Measurements from ENCODE around the gene THAP3. TPM values are rescaled to one million over a fixed set of nuclear protein-coding genes. Genes with fewer than 3 reads are reported as not detected.

The THAP3 gene
- total and polyA plus RNA-seq, 9 of the 15 experiments (the other 6 are each of a cell fraction or from before 2014, with no cell fraction given), result 1.9 to 31.2 (median 18.2) TPM

DNA sequence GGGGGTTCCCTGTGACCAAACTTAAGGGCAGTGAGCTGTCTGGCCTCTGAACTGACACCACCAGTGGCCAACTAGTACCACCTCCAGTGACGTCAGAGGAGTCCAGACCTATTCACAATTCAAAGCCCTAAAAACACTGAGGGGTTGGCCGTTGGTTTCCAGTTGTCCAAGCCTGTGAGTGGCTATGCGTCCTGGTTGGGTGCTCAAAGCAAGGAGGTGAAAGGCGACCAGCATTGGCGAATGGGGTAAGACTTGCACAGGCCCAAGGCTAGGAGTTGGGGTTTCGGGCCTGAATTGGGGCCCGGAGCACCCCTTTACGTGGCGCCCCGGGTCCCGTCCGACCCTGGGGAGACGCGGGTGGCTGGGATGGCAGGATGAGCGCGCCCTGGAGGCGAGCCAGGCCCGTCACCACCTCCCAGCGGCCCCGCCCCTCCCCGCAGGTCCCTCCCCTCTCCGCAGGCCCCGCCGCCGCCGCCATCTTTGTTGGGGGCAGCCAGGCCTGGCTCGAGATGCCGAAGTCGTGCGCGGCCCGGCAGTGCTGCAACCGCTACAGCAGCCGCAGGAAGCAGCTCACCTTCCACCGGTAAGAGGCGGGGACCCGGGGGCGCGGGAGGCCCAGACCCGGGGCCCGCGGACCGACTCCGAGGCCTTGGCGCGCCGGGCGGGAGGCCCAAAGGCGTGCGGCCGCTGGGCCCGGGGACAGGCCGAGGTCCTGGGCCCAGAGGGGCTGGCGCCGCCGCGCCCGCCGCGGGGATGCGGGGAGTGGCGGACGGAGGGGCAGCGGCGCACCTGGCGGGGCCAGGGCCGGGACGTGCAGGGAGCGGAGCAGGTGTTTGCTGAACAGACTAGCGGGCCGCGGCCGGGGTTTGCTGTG, at the start of gene THAP3 (continued):
- TF ChIP-seq RFX1 (IDR thresholded peaks at IDR 0.05) (no peak), MAZ (CRISPR knock-in tag; conservative IDR thresholded peaks at IDR 0.05 in 1 of 2, IDR thresholded peaks at IDR 0.05 in 1 of 2) (peak; percentile 63 to 68), ZFP36 (IDR thresholded peaks at IDR 0.05; ENCODE audit: low read depth, low read length, partially characterized antibody) (no peak), ILF3 (IDR thresholded peaks at IDR 0.05; ENCODE audit: borderline replicate concordance) (peak; percentile 94; the same call in 1 of the 2 replicates), ZNF75A (CRISPR knock-in tag; IDR thresholded peaks at IDR 0.05) (no peak), SP2 (IDR thresholded peaks at IDR 0.05; ENCODE audit: extremely low read depth, low read depth, low read length, poor library complexity, severe bottlenecking) (no peak), PHTF2 (CRISPR knock-in tag; IDR thresholded peaks at IDR 0.05) (no peak), SOX6 (IDR thresholded peaks at IDR 0.05) (peak; percentile 55), SREBF2 (CRISPR knock-in tag; IDR thresholded peaks at IDR 0.05) (no peak), POLR2G (IDR thresholded peaks at IDR 0.05; ENCODE audit: low read depth, low read length) (peak; percentile 90), ZNF583 (CRISPR knock-in tag; IDR thresholded peaks at IDR 0.05) (no peak), CREM (IDR thresholded peaks at IDR 0.05; ENCODE audit: low read depth) (peak; percentile 84), CHD2 (IDR thresholded peaks at IDR 0.05; ENCODE audit: low read depth, low read length) (no peak; the same call in 1 of the 2 replicates), CEBPG (CRISPR knock-in tag; IDR thresholded peaks at IDR 0.05) (no peak), CEBPG (tag; conservative IDR thresholded peaks at IDR 0.05 in 1 of 2, IDR thresholded peaks at IDR 0.05 in 1 of 2) (no peak), SRSF1 (IDR thresholded peaks at IDR 0.05; ENCODE audit: low read depth, low read length) (no peak)
- TF ChIP-seq, protein P1, sequence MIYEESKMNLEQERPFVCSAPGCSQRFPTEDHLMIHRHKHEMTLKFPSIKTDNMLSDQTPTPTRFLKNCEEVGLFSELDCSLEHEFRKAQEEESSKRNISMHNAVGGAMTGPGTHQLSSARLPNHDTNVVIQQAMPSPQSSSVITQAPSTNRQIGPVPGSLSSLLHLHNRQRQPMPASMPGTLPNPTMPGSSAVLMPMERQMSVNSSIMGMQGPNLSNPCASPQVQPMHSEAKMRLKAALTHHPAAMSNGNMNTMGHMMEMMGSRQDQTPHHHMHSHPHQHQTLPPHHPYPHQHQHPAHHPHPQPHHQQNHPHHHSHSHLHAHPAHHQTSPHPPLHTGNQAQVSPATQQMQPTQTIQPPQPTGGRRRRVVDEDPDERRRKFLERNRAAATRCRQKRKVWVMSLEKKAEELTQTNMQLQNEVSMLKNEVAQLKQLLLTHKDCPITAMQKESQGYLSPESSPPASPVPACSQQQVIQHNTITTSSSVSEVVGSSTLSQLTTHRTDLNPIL (CRISPR knock-in tag; IDR thresholded peaks at IDR 0.05), result no peak
- TF ChIP-seq, protein P2, sequence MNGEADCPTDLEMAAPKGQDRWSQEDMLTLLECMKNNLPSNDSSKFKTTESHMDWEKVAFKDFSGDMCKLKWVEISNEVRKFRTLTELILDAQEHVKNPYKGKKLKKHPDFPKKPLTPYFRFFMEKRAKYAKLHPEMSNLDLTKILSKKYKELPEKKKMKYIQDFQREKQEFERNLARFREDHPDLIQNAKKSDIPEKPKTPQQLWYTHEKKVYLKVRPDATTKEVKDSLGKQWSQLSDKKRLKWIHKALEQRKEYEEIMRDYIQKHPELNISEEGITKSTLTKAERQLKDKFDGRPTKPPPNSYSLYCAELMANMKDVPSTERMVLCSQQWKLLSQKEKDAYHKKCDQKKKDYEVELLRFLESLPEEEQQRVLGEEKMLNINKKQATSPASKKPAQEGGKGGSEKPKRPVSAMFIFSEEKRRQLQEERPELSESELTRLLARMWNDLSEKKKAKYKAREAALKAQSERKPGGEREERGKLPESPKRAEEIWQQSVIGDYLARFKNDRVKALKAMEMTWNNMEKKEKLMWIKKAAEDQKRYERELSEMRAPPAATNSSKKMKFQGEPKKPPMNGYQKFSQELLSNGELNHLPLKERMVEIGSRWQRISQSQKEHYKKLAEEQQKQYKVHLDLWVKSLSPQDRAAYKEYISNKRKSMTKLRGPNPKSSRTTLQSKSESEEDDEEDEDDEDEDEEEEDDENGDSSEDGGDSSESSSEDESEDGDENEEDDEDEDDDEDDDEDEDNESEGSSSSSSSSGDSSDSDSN (IDR thresholded peaks at IDR 0.05; ENCODE audit: borderline replicate concordance in 1 of 2, low read depth in 2 of 2, low read length in 2 of 2), result peak in 1 of 2 experiments; percentile 91; a peak in 3 of 4 replicates
- TF ChIP-seq, protein P3, sequence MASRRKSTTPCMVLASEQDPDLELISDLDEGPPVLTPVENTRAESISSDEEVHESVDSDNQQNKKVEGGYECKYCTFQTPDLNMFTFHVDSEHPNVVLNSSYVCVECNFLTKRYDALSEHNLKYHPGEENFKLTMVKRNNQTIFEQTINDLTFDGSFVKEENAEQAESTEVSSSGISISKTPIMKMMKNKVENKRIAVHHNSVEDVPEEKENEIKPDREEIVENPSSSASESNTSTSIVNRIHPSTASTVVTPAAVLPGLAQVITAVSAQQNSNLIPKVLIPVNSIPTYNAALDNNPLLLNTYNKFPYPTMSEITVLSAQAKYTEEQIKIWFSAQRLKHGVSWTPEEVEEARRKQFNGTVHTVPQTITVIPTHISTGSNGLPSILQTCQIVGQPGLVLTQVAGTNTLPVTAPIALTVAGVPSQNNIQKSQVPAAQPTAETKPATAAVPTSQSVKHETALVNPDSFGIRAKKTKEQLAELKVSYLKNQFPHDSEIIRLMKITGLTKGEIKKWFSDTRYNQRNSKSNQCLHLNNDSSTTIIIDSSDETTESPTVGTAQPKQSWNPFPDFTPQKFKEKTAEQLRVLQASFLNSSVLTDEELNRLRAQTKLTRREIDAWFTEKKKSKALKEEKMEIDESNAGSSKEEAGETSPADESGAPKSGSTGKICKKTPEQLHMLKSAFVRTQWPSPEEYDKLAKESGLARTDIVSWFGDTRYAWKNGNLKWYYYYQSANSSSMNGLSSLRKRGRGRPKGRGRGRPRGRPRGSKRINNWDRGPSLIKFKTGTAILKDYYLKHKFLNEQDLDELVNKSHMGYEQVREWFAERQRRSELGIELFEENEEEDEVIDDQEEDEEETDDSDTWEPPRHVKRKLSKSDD (conservative IDR thresholded peaks at IDR 0.05; ENCODE audit: low read length), result 0 out of 2 replicates have a peak, but pooled peaks have one; percentile 13
- TF ChIP-seq, protein P4, sequence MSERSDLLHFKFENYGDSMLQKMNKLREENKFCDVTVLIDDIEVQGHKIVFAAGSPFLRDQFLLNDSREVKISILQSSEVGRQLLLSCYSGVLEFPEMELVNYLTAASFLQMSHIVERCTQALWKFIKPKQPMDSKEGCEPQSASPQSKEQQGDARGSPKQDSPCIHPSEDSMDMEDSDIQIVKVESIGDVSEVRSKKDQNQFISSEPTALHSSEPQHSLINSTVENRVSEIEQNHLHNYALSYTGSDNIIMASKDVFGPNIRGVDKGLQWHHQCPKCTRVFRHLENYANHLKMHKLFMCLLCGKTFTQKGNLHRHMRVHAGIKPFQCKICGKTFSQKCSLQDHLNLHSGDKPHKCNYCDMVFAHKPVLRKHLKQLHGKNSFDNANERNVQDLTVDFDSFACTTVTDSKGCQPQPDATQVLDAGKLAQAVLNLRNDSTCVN (CRISPR knock-in tag; IDR thresholded peaks at IDR 0.05), result no peak

Data from K562 (cell line).